Muscle of leg (tissue), 11 donors: ENCODE results near the gene TCF12. TPM values are rescaled to one million over a fixed set of nuclear protein-coding genes. Genes with fewer than 3 reads are reported as not detected.
A peak's percentile ranks its signal among the peaks of the same experiment; 100 is the strongest.

ENCODE experiments used
- DNase-seq: peaks from one replicate; pipeline ENCODE4 v3.0.0; 2013
- H3K27ac ChIP-seq: one replicate; pipeline ENCODE4 v1.5.1; 2013; ENCODE audit warnings: mild to moderate bottlenecking, low read length, control low read depth
- H3K27me3 ChIP-seq: one replicate; pipeline ENCODE4 v1.6.1; 2013; ENCODE audit warnings: low read length; ENCODE audit not compliant: control insufficient read depth, insufficient read depth
- H3K36me3 ChIP-seq: one replicate; pipeline ENCODE4 v1.6.1; 2013; ENCODE audit warnings: low read length; ENCODE audit not compliant: control insufficient read depth, insufficient read depth
- H3K4me1 ChIP-seq: one replicate; pipeline ENCODE4 v1.6.1; 2013; ENCODE audit warnings: low read length; ENCODE audit not compliant: control insufficient read depth, insufficient read depth
- H3K4me3 ChIP-seq: one replicate; pipeline ENCODE4 v1.5.1; 2013; ENCODE audit warnings: low read length, control low read depth
- H3K9me3 ChIP-seq: replicated peaks from 2 replicates; pipeline ENCODE4 v1.6.1; 2013; ENCODE audit warnings: low read depth, low read length; ENCODE audit not compliant: control insufficient read depth
- WGBS: methylation state at CpG from one replicate; pipeline ENCODE4 v1.1.5; 2013; ENCODE audit warnings: missing lambda C conversion rate; ENCODE audit not compliant: insufficient coverage; 5-methylcytosine and 5-hydroxymethylcytosine counted together
- polyA plus RNA-seq, 8 donors: library from polyadenylated mRNA; unstranded; fragments of 120-200 nt; gene quantifications; one replicate each; pipeline versions ENCODE4 v1.2.1 to v1.2.3, GENCODE V29; 2013; ENCODE audit warnings: inconsistent platforms in 1 of 8, low replicate concordance in 1 of 8; ENCODE audit not compliant: insufficient read length in 8 of 8, insufficient read depth in 1 of 8
- total RNA-seq: library from RNA; stranded (reverse); fragments of 120-200 nt; gene quantifications from one replicate; pipeline ENCODE4 v1.2.4, GENCODE V29; 2013

TCF12 gene
- total and polyA plus RNA-seq, 9 donors, result 79.1 to 147 (median 116) TPM

DNA sequence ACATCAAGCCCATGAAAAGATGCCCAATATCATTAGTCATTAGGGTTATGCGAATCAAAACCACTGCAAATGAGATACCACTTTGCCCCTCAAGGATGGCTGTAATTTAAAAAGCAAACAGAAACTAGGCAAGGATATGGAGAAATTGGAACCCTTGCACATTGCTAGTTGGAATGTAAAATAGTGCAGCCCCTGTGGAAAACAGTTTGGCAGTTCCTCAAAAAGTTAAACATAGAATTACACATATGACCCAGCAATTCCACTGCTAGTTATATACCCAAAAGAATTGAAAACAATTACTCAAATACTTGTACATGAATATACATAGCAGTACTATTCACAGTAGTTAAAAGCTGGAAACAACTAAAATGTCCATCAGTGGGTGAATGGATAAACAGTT, 271.0 kb downstream of the TCF12 start:
- Histone ChIP-seq H3K4me3 (no peak overlapping the region), H3K9me3 (no peaks in the 10 kb centered on the region), H3K4me1 (no peaks in the 10 kb centered on the region), H3K27me3 (no peaks in the 10 kb centered on the region), H3K36me3 (peaks cover 11% of the 10 kb centered on the region), H3K27ac (no peak overlapping the region)
- peak; percentile 74 for DNase-seq
- no CpG with 5 or more reads among the region's 1 CpG for WGBS

DNA sequence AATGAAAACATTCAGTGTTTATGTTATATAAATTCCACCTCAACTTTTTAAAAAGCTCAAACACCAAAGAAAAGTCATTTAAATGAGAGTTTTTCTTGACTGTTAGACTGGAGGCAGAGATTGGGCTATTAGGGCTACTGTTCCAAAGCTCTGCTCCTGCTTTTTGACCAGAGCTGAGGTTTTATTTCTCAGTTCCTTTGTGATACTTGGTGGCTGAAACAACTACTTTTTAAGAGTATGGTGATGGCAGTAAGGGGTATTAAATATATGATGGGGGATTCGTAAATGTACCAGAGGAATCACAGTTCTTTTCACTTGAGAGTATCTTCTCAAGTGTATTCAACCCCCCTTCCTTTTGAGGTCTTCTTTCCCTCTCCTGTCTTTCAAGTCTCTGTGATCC, 271.8 kb downstream of the TCF12 start:
- Histone ChIP-seq H3K36me3 (peaks cover 11% of the 10 kb centered on the region), H3K9me3 (no peaks in the 10 kb centered on the region), H3K4me1 (no peaks in the 10 kb centered on the region), H3K27me3 (no peaks in the 10 kb centered on the region), H3K27ac (no peak overlapping the region), H3K4me3 (no peak overlapping the region)
- no CpG with 5 or more reads among the region's 1 CpG for WGBS
- no peak for DNase-seq

DNA sequence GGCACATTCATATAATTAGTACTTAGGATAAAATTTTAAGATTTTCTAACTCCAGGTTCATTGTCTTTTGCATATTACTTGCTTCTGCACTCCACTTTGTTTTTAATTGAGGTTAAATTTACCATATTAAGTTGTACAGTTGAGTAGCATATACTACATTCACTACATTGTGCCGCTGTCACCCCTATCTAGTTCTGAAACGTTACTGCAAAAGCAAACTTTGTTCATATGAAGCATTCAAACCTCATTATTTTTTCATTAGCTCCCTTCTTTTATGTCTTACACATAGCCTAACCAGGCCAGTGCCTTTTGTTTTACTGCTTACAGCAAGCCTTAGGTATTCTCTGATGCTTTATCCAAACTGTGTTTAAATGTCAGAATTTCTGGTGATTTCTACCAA, 274.7 kb downstream of the TCF12 start:
- H3K9me3 ChIP-seq, result no peaks in the 10 kb centered on the region
- no peak overlapping the region for H3K4me3 ChIP-seq
- WGBS, result no CpG with 5 or more reads among the region's 2 CpGs
- H3K27me3 ChIP-seq, result no peaks in the 10 kb centered on the region
- H3K36me3 ChIP-seq, result peaks cover 13% of the 10 kb centered on the region
- no peak overlapping the region for H3K27ac ChIP-seq
- H3K4me1 ChIP-seq, result no peaks in the 10 kb centered on the region
- DNase-seq, result no peak

DNA sequence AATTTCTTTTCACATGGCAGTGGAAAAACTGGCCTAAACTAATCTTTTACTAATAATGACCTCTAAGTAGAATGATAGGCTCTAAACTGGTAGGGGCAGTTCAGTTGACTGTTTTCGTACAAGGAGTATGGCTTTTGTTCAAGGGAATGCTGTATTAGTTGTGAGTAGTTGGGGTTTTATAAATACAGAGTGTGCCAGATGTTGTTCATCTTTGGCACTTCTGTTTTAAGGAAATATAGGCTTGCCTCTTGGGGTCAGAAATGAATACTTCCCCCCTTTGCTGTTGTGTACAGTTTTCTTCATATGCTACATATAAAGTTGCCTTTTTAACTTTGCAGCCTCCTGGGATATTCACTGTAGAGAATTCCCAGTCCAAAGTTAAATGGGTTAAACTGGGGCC, 276.9 kb downstream of the TCF12 start:
- 60% methylated on average over 1 of the region's 1 CpG for WGBS

DNA sequence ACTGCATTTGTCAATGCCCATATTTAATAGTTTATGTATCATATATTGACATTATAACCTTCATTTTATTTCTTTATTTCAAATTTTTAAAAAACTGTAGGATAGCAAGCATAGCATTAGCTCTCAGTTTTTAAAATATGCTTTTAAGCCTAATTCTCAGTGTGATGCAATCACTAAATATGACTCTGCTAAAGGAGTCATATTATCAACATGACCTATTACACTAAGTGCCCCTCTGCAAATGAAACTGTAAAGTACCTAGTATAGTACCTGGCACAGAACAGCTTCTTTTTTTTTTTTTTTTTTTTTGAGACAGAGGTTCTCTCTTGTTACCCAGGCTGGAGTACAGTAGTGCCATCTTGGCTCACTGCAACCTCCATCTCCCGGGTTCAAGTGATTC, 278.4 kb downstream of the TCF12 start:
- Histone ChIP-seq H3K36me3 (peaks cover 14% of the 10 kb centered on the region), H3K27ac (no peak overlapping the region), H3K4me3 (no peak overlapping the region), H3K9me3 (no peaks in the 10 kb centered on the region), H3K27me3 (no peaks in the 10 kb centered on the region), H3K4me1 (peaks cover 6% of the 10 kb centered on the region)
- no peak for DNase-seq
- WGBS, result no CpG with 5 or more reads among the region's 1 CpG

More for the DNA sequence above, 276.9 kb downstream of the TCF12 start:
- H3K4me3 ChIP-seq, result no peak overlapping the region
- H3K27me3 ChIP-seq, result no peaks in the 10 kb centered on the region
- H3K9me3 ChIP-seq, result no peaks in the 10 kb centered on the region
- H3K36me3 ChIP-seq, result peaks cover 14% of the 10 kb centered on the region
- peaks cover 6% of the 10 kb centered on the region for H3K4me1 ChIP-seq
- no peak for DNase-seq
- no peak overlapping the region for H3K27ac ChIP-seq

DNA sequence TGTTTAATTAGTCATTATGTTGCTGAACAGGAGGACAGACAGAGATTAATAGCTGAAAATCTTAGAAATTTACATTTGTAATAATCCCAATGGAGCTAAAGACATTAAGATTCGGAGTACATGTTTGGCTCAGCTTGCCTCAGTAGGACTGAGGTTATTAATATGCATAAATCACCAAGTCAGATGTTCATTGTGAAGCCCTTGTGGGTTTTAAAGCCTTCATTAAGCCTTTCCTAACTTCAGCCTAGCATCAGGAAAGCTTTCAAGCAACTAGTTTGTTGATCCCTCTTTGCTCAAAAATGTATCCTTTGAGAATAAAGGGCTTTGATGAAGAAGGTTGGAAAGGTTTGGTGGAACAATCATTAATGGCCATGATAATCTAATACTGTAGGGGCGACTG, 279.7 kb downstream of the TCF12 start:
- H3K27me3 ChIP-seq, result no peaks in the 10 kb centered on the region
- H3K9me3 ChIP-seq, result no peaks in the 10 kb centered on the region
- no peak overlapping the region for H3K27ac ChIP-seq
- no peak overlapping the region for H3K4me3 ChIP-seq
- peaks cover 6% of the 10 kb centered on the region for H3K4me1 ChIP-seq
- peaks cover 8% of the 10 kb centered on the region for H3K36me3 ChIP-seq
- no CpG with 5 or more reads among the region's 2 CpGs for WGBS
- no peak for DNase-seq

DNA sequence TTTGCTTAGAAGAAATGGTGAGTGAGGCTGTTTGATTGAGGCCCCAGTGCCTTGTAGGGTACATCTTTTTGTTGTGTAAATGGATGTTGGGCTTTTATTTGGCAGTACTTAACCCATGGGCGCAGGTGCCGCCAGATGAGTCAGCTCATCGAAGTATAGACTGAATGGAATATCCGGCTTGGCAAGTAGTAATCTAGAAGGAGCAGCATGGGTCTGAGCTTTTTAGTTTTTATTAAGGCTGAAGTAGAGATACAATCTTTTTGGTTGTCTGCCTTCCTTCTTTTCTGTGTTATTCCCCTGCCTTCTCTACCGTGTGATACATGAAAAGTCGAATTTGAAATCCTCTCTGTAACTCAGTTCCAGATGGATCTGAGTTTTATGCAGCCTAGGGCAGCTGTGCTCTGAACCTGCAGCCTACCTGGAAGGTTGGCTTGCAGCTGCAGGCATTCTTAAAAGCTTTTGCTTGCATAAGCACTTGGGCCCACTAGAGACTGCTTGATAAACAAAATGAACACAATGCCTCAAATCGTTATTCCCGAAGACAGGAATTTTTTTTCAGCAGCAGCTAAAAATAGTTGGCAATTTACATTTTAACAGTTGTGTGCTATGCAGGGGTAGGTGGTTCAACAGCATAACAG, 280.3 kb downstream of the TCF12 start:
- no peaks in the 10 kb centered on the region for H3K9me3 ChIP-seq

DNA sequence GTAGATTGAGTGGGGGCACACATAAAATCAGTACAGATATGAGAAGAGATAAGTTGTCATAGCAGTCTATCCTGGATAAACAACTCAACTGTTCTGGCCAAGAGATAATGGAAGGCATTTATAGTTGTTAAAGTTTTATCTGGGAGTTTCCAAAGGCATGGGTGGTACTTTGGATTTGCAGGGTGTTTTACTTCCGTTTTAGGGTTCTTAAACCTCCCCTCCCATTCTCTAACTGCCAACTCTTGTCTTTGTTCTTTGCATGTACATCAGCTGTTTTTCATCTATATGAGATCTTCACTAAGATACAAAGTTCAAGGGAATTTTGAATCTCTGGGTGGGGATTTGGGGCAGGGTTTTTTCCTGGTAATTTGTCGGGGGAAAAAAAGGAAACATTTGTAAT, 283.1 kb downstream of the TCF12 start:
- no peak for DNase-seq
- peaks cover 6% of the 10 kb centered on the region for H3K4me1 ChIP-seq
- H3K9me3 ChIP-seq, result no peaks in the 10 kb centered on the region
- no peak overlapping the region for H3K27ac ChIP-seq
- no peak overlapping the region for H3K4me3 ChIP-seq
- no CpG with 5 or more reads among the region's 2 CpGs for WGBS
- no peaks in the 10 kb centered on the region for H3K27me3 ChIP-seq
- H3K36me3 ChIP-seq, result peaks cover 8% of the 10 kb centered on the region

More for the DNA sequence above, 280.3 kb downstream of the TCF12 start:
- Histone ChIP-seq H3K27ac (peak overlapping the region; percentile 38), H3K4me1 (peaks cover 6% of the 10 kb centered on the region), H3K27me3 (no peaks in the 10 kb centered on the region), H3K4me3 (no peak overlapping the region), H3K36me3 (peaks cover 10% of the 10 kb centered on the region)
- peak; percentile 51 for DNase-seq
- 19% methylated on average over 5 of the region's 8 CpGs for WGBS

DNA sequence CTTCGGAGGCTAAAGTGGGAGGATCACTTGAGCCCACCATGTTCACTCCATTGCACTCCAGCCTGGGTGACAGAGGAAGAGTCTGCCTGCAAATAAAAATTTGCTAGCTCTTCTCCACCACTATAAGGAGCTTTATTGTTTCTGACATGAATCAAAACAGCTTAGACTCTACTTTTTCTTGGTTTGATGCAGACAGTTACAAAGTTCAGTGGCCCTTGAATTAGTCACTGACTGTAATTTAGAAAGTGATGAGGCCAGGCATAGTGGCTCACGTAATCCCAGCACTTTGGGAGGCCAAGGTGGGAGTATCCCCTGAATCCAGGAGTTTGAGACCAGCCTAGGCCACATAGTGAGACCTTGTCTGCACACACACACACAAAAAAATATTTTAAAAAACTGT, 285.5 kb downstream of the TCF12 start:
- Histone ChIP-seq H3K27ac (no peak overlapping the region), H3K36me3 (peaks cover 6% of the 10 kb centered on the region), H3K9me3 (no peaks in the 10 kb centered on the region), H3K4me3 (no peak overlapping the region), H3K4me1 (peaks cover 1% of the 10 kb centered on the region), H3K27me3 (no peaks in the 10 kb centered on the region)
- no peak for DNase-seq
- WGBS, result no CpG with 5 or more reads among the region's 2 CpGs

DNA sequence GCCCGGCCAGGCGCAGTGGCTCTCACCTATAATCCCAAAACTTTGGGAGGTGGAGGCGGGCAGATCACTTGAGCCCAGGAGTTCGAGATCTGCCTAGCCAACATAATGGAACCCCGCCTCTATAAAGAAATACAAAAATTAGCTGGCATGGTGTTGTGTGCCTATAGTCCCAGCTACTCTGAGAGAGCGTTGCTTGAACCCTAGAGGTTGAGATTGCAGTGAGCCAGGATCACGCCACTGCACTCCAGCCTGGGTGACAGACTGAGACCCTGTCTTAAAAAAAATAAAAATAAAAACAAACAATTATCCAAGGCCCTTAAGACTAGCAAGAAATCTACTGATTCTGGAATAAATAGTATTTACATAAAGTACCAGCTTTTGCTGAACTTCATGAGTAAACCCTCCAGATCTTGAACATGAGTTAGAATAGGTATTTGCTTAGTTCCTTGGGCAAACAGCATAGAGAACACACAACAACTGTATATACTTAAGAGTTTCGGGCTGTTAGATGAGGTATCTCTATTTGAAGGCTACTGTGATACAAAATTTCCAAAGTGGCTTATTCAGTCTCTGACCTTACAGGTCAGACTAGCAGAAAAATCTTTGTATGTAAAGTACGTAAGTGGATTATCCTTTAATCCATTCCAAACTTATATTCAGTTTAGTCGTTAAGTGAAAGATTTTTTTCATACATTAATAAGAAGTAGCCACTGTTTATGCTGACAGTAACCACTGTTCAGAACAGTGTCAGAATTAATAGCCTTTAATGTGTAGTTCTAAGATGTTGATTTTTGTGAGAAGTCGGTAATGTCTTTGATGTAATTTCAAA, 286.8 kb downstream of the TCF12 start:
- Histone ChIP-seq H3K36me3 (peaks cover 6% of the 10 kb centered on the region), H3K27ac (no peak overlapping the region), H3K9me3 (no peaks in the 10 kb centered on the region), H3K4me3 (no peak overlapping the region), H3K27me3 (no peaks in the 10 kb centered on the region), H3K4me1 (no peaks in the 10 kb centered on the region)
- no CpG with 5 or more reads among the region's 11 CpGs for WGBS
- no peak for DNase-seq
